Neural progenitor cell (in vitro differentiated cells): ENCODE measurements around the gene ZNF892.
"Not testable (repeated sequence)": the region's sequence is repeated elsewhere in the genome, so short reads cannot be mapped to it uniquely, and the experiment has no call there.

Experiments
- CTCF ChIP-seq: fragments of 200-600 bp; sonication (generic); IDR thresholded peaks from 2 replicates; pipeline ENCODE4 v1.5.1; 2017; ENCODE audit warnings: antibody characterized with exemption, mild to moderate bottlenecking
- EZH2 ChIP-seq: fragments of 200-600 bp; sonication (generic); IDR thresholded peaks from 2 replicates; pipeline ENCODE4 v1.6.1; 2017; ENCODE audit warnings: antibody characterized with exemption, mild to moderate bottlenecking, moderate library complexity

- peak; percentile 51 for TF ChIP-seq CTCF
- not testable (repeated sequence) for TF ChIP-seq EZH2
Measured at GRCh38 chr2:95192956-95193355, 14.4 kb upstream of the ZNF892 start.
